Spinal cord (tissue), 10 donors: ENCODE results near the gene RSBN1. TPM values are rescaled to one million over a fixed set of nuclear protein-coding genes. Genes with fewer than 3 reads are reported as not detected.
"Not testable (repeated sequence)": the region's sequence is repeated elsewhere in the genome, so short reads cannot be mapped to it uniquely, and the experiment has no call there.

ENCODE experiments used
- DNase-seq, 6 donors: peaks; one replicate each; pipeline versions ENCODE4 v3.0.0 to v3.0.0-alpha.2; 2013 to 2015; ENCODE audit warnings: low spot score in 6 of 6, low read depth in 4 of 6
- H3K27ac ChIP-seq: one replicate; pipeline ENCODE4 v1.5.1; 2013; ENCODE audit warnings: low read depth, low read length, control low read depth
- H3K27me3 ChIP-seq: one replicate; pipeline ENCODE4 v1.6.1; 2013; ENCODE audit warnings: low read length; ENCODE audit not compliant: control insufficient read depth, insufficient read depth
- H3K36me3 ChIP-seq: one replicate; pipeline ENCODE4 v1.6.1; 2013; ENCODE audit warnings: low read length; ENCODE audit not compliant: control insufficient read depth, insufficient read depth
- H3K4me1 ChIP-seq: one replicate; pipeline ENCODE4 v1.6.1; 2013; ENCODE audit warnings: low read length; ENCODE audit not compliant: control insufficient read depth, insufficient read depth
- H3K4me3 ChIP-seq: one replicate; pipeline ENCODE4 v1.5.1; 2013; ENCODE audit warnings: low read depth, low read length, control low read depth
- H3K9me3 ChIP-seq: one replicate; pipeline ENCODE4 v1.6.1; 2013; ENCODE audit warnings: low read length; ENCODE audit not compliant: control insufficient read depth, insufficient read depth
- WGBS: methylation state at CpG from one replicate; pipeline ENCODE4 v1.1.5; 2013; ENCODE audit warnings: missing lambda C conversion rate; ENCODE audit not compliant: insufficient coverage; 5-methylcytosine and 5-hydroxymethylcytosine counted together
- polyA plus RNA-seq, 2 donors: library from polyadenylated mRNA; unstranded; fragments of 120-200 nt; gene quantifications; one replicate each; pipeline ENCODE4 v1.2.1, GENCODE V29; 2013; ENCODE audit not compliant: insufficient read length in 2 of 2
- total RNA-seq, 2 donors: library from RNA; depleted of rRNA in 1 of 2; stranded (reverse); fragments of 120-200 nt in 1 of 2; fragments of >200 nt in 1 of 2; gene quantifications; one replicate each; pipeline versions ENCODE4 v1.2.3 to v1.2.4, GENCODE V29; 2013 to 2014
- donor health status: healthy.

RSBN1 gene
- total and polyA plus RNA-seq, 4 donors, result 17.4 to 33.5 (median 23.1) TPM

GRCh38 chr1:113854234-113854633 is 42.0 kb upstream of the RSBN1 start:
- WGBS, result no CpG with 5 or more reads among the region's 1 CpG
- H3K4me3 ChIP-seq, result no peak overlapping the region
- no peak for DNase-seq
- no peaks in the 10 kb centered on the region for H3K9me3 ChIP-seq
- no peaks in the 10 kb centered on the region for H3K4me1 ChIP-seq
- H3K36me3 ChIP-seq, result no peaks in the 10 kb centered on the region
- no peaks in the 10 kb centered on the region for H3K27me3 ChIP-seq
- H3K27ac ChIP-seq, result no peak overlapping the region

DNA sequence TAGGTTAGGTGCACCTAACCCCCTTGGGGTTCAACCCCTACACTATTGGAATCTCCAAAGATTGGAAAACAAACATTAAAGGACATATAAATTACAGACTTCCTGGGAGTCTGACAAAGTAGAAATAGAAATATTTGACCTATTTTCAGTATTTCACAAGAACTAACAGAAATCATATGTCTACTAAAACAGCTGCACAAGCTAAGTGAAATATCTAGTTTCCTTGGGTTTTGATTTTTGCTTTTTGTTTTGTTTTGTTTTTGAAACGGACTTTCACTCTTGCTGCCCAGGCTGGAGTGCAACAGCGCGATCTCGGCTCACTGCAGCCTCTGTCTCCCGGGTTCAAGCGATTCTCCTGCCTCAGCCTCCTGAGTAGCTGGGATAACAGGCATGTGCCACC is 40.4 kb upstream of the RSBN1 start:
- 97% methylated on average over 6 of the region's 6 CpGs for WGBS
- H3K4me1 ChIP-seq, H3K27ac ChIP-seq, DNase-seq, H3K9me3 ChIP-seq, H3K4me3 ChIP-seq, H3K27me3 ChIP-seq, H3K36me3 ChIP-seq: not testable (repeated sequence)

DNA sequence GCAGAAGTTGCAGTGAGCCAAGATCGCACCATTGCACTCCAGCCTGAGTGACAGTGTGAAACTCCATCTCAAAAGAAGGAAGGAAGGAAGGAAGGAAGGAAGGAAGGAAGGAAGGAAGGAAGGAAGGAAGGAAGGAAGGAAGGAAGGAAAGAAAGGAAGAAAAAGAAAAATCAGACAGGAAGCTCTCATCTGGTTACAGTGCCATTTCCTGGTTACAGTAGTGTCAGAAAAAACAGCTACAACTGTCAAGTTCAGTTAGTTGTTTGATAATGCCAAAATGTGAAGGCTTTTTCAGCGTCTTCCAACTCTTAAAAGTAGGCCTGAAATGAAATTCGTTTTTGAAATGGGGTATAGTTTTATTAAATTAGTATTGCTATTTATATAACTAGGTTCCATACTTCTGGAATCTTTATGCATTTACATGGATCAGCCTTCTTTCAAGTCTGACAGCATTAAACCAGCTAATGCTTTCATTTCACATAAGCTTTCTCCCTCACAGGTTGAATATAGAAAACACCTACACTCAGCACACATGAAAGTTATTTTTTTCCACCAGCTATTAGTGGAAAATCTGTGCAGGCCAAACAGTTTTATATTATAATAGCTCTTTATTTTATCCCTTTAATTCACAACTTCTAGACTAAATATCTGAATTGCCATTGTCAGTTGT is 38.0 kb upstream of the RSBN1 start:
- Histone ChIP-seq H3K36me3 (no peaks in the 10 kb centered on the region), H3K9me3 (no peaks in the 10 kb centered on the region), H3K4me3 (no peak overlapping the region), H3K27me3 (no peaks in the 10 kb centered on the region), H3K4me1 (no peaks in the 10 kb centered on the region), H3K27ac (no peak overlapping the region)
- no peak for DNase-seq
- WGBS, result 100% methylated on average over 1 of the region's 3 CpGs

DNA sequence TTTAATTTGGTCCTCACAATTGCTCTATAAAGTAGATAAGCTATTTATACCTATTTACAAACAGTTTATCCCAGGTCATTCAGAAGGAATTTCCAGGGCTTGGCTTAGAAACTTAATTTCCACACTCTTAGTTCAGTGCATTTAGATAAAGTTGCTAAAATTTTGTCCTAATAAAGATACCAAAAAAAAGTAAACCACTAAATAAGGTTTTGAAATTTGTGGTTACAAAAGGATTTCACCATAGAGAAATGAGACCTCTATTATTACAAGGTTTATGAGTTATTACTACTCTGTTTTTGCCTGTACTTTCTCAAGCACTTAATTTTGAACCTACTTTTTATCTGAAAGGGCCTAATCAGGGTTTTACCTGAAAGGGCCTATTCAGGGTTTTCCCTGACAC is 36.8 kb upstream of the RSBN1 start:
- Histone ChIP-seq H3K36me3 (no peaks in the 10 kb centered on the region), H3K4me1 (no peaks in the 10 kb centered on the region), H3K4me3 (no peak overlapping the region), H3K27me3 (no peaks in the 10 kb centered on the region), H3K27ac (no peak overlapping the region), H3K9me3 (no peaks in the 10 kb centered on the region)
- DNase-seq, result no peak

DNA sequence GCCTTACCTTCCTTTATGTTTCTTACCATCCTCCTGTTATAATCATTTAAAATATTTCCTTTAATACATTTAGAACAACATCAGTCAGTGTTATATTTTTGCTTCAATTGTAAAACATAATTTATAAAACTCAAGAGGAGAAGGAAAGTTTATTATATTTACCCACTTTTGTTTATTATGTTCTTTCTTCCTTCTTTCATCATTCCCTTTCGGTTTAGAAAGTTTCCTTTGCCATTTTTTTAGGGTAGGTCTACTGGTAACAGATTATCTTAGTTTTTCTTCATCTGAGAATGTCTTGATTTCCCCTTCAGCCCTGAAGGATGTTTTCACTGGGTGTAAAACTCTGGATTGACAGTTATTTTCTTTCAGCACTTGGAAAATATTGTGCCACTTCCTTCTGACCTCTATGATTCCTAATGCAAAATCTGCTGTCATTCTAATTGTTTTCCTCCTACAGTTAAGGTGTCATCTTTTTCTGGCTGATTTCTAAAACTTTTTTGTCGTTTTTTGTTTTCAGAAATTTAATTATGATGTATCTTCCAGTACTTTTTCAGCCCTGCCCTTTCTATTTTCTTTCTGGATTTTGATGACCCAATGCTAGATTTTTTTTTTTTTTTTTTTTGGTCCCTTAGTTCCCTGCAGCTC is 34.2 kb upstream of the RSBN1 start:
- H3K9me3 ChIP-seq, result no peaks in the 10 kb centered on the region
- H3K27ac ChIP-seq, result no peak overlapping the region
- no peaks in the 10 kb centered on the region for H3K4me1 ChIP-seq
- H3K27me3 ChIP-seq, result no peaks in the 10 kb centered on the region
- no peak for DNase-seq
- no CpG with 5 or more reads among the region's 2 CpGs for WGBS
- no peak overlapping the region for H3K4me3 ChIP-seq
- H3K36me3 ChIP-seq, result no peaks in the 10 kb centered on the region

GRCh38 chr1:113836534-113836933 is 24.3 kb upstream of the RSBN1 start:
- WGBS, result 100% methylated on average over 1 of the region's 1 CpG
- Histone ChIP-seq H3K4me3 (no peak overlapping the region), H3K27ac (no peak overlapping the region), H3K9me3 (no peaks in the 10 kb centered on the region), H3K4me1 (no peaks in the 10 kb centered on the region), H3K27me3 (no peaks in the 10 kb centered on the region), H3K36me3 (no peaks in the 10 kb centered on the region)
- DNase-seq, result no peak

GRCh38 chr1:113835686-113836290 is 23.5 kb upstream of the RSBN1 start:
- no CpG with 5 or more reads among the region's 4 CpGs for WGBS
- no peak overlapping the region for H3K4me3 ChIP-seq
- H3K27me3 ChIP-seq, result no peaks in the 10 kb centered on the region
- no peaks in the 10 kb centered on the region for H3K9me3 ChIP-seq
- no peak overlapping the region for H3K27ac ChIP-seq
- peak in 5 of 6 donors; percentile 31 to 89 (median 46) for DNase-seq
- H3K36me3 ChIP-seq, result no peaks in the 10 kb centered on the region
- no peaks in the 10 kb centered on the region for H3K4me1 ChIP-seq

- H3K4me3 ChIP-seq, result no peak overlapping the region
- DNase-seq, result no peak
- 100% methylated on average over 1 of the region's 2 CpGs for WGBS
- no peaks in the 10 kb centered on the region for H3K27me3 ChIP-seq
- no peaks in the 10 kb centered on the region for H3K9me3 ChIP-seq
- H3K27ac ChIP-seq, result no peak overlapping the region
- H3K4me1 ChIP-seq, result no peaks in the 10 kb centered on the region
- H3K36me3 ChIP-seq, result no peaks in the 10 kb centered on the region
Observed at GRCh38 chr1:113834716-113835115, 22.4 kb upstream of the RSBN1 start.

- Histone ChIP-seq H3K36me3 (no peaks in the 10 kb centered on the region), H3K9me3 (no peaks in the 10 kb centered on the region), H3K27me3 (no peaks in the 10 kb centered on the region), H3K4me3 (no peak overlapping the region), H3K4me1 (no peaks in the 10 kb centered on the region), H3K27ac (no peak overlapping the region)
- 100% methylated on average over 1 of the region's 3 CpGs for WGBS
- no peak for DNase-seq
Observed at GRCh38 chr1:113830039-113830438, 17.8 kb upstream of the RSBN1 start.

DNA sequence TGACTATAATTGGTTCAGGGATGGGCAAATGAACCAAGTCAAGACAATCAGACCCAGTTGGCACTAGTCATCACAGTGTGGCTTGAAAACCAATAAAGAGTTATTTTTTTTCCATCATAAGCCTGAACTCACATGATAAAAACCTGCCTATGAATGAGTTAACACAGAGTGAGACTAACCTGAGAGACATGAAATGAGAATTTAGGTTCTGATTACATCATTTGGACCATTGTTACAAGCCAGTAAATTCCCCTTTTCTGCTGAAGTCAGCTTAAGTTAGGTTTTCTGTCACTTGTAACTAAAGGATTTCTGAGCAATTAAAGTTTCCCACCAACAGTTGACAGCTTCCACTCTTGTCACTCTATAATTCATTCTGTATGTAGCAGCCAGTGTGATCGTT is 9.6 kb upstream of the RSBN1 start:
- Histone ChIP-seq H3K9me3 (no peaks in the 10 kb centered on the region), H3K36me3 (no peaks in the 10 kb centered on the region), H3K4me3 (no peak overlapping the region), H3K27me3 (no peaks in the 10 kb centered on the region), H3K4me1 (no peaks in the 10 kb centered on the region), H3K27ac (no peak overlapping the region)
- no peak for DNase-seq
- no CpG with 5 or more reads among the region's 1 CpG for WGBS
